ENCODE measurements around the gene CCDC160. TPM values are rescaled to one million over a fixed set of nuclear protein-coding genes. Genes with fewer than 3 reads are reported as not detected.

The CCDC160 gene
- not detected in 2 replicates for total RNA-seq

GRCh38 chrX:134236626-134237614 lies at the start of gene CCDC160:
Gene CCDC160, plus strand, starts transcription at chrX:134237182. Its CDS starts 7,619 bp downstream, at chrX:134244801.

Other genes starting within 250 kb of the CCDC160 start
- gene PHF6, start 136.1 kb downstream of the CCDC160 start, total RNA-seq, result 14.7 and 15.2 TPM in 2 replicates
- 15.6 and 21.3 TPM in 2 replicates for gene HPRT1, start 223.0 kb downstream of the CCDC160 start, total RNA-seq

All from myometrial cell (primary cell).